Hepatocyte (in vitro differentiated cells): ENCODE measurements around the gene GLMP.

ENCODE experiments used
- CTCF ChIP-seq: fragments of 200-600 bp; sonication (generic); IDR thresholded peaks from 2 replicates; pipeline ENCODE4 v1.5.1; 2016; ENCODE audit warnings: antibody characterized with exemption, mild to moderate bottlenecking; ENCODE audit not compliant: poor library complexity
- EZH2 ChIP-seq: fragments of 200-600 bp; sonication (generic); IDR thresholded peaks from 2 replicates; pipeline ENCODE4 v1.6.1; 2016; ENCODE audit warnings: antibody characterized with exemption, mild to moderate bottlenecking, borderline replicate concordance
- EZH2phosphoT487 ChIP-seq: fragments of 200-600 bp; sonication (generic); IDR thresholded peaks from one replicate; pipeline ENCODE4 v1.6.1; 2018; ENCODE audit warnings: antibody characterized with exemption, mild to moderate bottlenecking, low read depth, moderate library complexity; ENCODE audit not compliant: unreplicated experiment, severe bottlenecking

GRCh38 chr1:156260896-156261295, 34.6 kb downstream of the GLMP start:
- TF ChIP-seq CTCF (no peak), EZH2phosphoT487 (no peak), EZH2 (no peak)
